H1 (cell line): ENCODE measurements around the gene GRM7. TPM values are rescaled to one million over a fixed set of nuclear protein-coding genes. Genes with fewer than 3 reads are reported as not detected.

Experiments used
- HDAC6 ChIP-seq: IDR thresholded peaks from one replicate; pipeline ENCODE4 v1.7.1; 2012; ENCODE audit warnings: low read depth, mild to moderate bottlenecking, inconsistent platforms, low read length, moderate library complexity
- NANOG ChIP-seq: IDR thresholded peaks from 2 replicates; pipeline ENCODE4 v1.6.1; 2011; ENCODE audit warnings: low read length, low read depth, mild to moderate bottlenecking, inconsistent platforms; ENCODE audit not compliant: insufficient read depth, poor library complexity, severe bottlenecking
- RAD21 ChIP-seq, 2 experiments: IDR thresholded peaks in 1 of 2; conservative IDR thresholded peaks in 1 of 2; 2 replicates each; pipeline ENCODE4 v1.6.1; 2011; ENCODE audit warnings: low read depth in 2 of 2, low read length in 2 of 2, improper control_type of control experiment in 1 of 2, inconsistent platforms in 1 of 2, mild to moderate bottlenecking in 1 of 2, moderate library complexity in 1 of 2
- SP4 ChIP-seq: IDR thresholded peaks from 2 replicates; pipeline ENCODE4 v1.6.1; 2012; ENCODE audit warnings: low read length, inconsistent platforms
- polyA plus RNA-seq, 7 experiments: library from polyadenylated mRNA; depleted of rRNA in 3 of 7; stranded (reverse) in 5 of 7; unstranded in 2 of 7; fragments of >200 nt in 5 of 7; fragments of 200-250 nt in 2 of 7; gene quantifications; 1 replicate in 5 of 7; 2 replicates in 1 of 7; 4 replicates in 1 of 7; pipeline versions ENCODE4 v1.2.1 to v1.2.3, GENCODE V29; 2011 to 2013; ENCODE audit warnings: missing spikeins in 2 of 7, mixed read lengths in 2 of 7
- total RNA-seq: library from RNA; stranded (reverse); fragmentation: NEBNext Ultra II Directional; extraction: Animal tissue kit (Norgen Biotek cat#: 25700); gene quantifications from 2 replicates; pipeline ENCODE4 v1.2.1, GENCODE V29; 2021

GRM7 gene
- total and polyA plus RNA-seq, 2 of the 8 experiments (the other 6 are each of a cell fraction or from before 2014, with no cell fraction given), result 0.17 to 0.24 TPM

DNA sequence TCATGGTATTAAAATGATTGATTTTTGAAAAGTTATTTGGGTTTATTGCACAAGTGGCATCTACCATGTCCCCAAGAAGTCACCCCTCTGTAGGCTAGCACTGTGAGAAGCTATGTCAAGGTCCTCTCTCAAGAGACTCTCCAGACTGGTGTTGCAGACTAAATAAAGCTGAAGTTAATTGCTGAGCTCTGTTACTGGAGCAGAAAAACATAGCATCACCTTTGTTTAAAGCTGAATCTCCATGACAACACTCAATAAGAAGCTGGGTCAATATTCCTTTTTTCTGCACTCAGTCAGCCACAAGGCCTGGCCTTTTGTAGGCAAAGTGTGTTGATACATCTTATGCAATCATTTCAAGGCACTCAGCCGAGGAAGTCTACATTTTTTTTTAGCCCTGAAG, 834.1 kb downstream of the GRM7 start (continued):
- TF ChIP-seq NANOG (no peak), HDAC6 (no peak), SP4 (no peak), RAD21 (IDR thresholded peaks at IDR 0.05 in 1 of 2, conservative IDR thresholded peaks at IDR 0.05 in 1 of 2; ENCODE audit: low read depth in 2 of 2, low read length in 2 of 2) (no peak)
